Fibroblast of pulmonary artery (primary cell): Measurements from ENCODE around the gene NKG7.
"Not testable (repeated sequence)": the region's sequence is repeated elsewhere in the genome, so short reads cannot be mapped to it uniquely, and the experiment has no call there.

Experiments
- DNase-seq: peaks from one replicate; pipeline ENCODE4 v3.0.0-alpha.2; 2010; ENCODE audit warnings: low read depth
- H3K4me3 ChIP-seq: replicated peaks from 2 replicates; pipeline ENCODE4 v1.5.1; 2011; ENCODE audit warnings: low read depth, mild to moderate bottlenecking, control low read depth, low read length, moderate library complexity
- CTCF ChIP-seq: IDR thresholded peaks from 2 replicates; pipeline ENCODE4 v1.5.1; 2011; ENCODE audit warnings: mild to moderate bottlenecking, control low read depth, low read length, inconsistent platforms; ENCODE audit errors: missing control alignments

NKG7 gene

GRCh38 chr19:51372649-51373504 is at the start of gene NKG7:
NKG7 (minus strand) TSS chr19:51372654; CDS start chr19:51372535, 119 bp downstream.
- no peak for DNase-seq
- no peak within 1 kb of the TSS for H3K4me3 ChIP-seq
- TF ChIP-seq CTCF = no peak

GRCh38 chr19:51422053-51422448 is 49.6 kb upstream of the NKG7 start:
- peak; percentile 99 for TF ChIP-seq CTCF
- peak; percentile 76 for DNase-seq
- H3K4me3 ChIP-seq = no peak overlapping the region

- TF ChIP-seq CTCF = no peak
- no peak for DNase-seq
- no peak overlapping the region for H3K4me3 ChIP-seq
These were observed 49.0 kb upstream of the NKG7 start for GRCh38 chr19:51421229-51422052.

- H3K4me3 ChIP-seq, DNase-seq: not testable (repeated sequence)
These were observed 48.1 kb upstream of the NKG7 start for GRCh38 chr19:51420511-51420910.

GRCh38 chr19:51418707-51419106 is 46.3 kb upstream of the NKG7 start:
- no peak overlapping the region for H3K4me3 ChIP-seq
- no peak for DNase-seq
- no peak for TF ChIP-seq CTCF

- no peak overlapping the region for H3K4me3 ChIP-seq
- TF ChIP-seq CTCF = no peak
- no peak for DNase-seq
These were observed 45.3 kb upstream of the NKG7 start for GRCh38 chr19:51417810-51418157.

GRCh38 chr19:51417107-51417809 is 44.8 kb upstream of the NKG7 start, which contains the start of gene SIGLEC10:
SIGLEC10 (minus strand) TSS chr19:51417642; CDS start chr19:51417581, 61 bp downstream.
- no peak within 1 kb of the TSS for H3K4me3 ChIP-seq
- TF ChIP-seq CTCF = no peak
- DNase-seq = no peak

GRCh38 chr19:51416422-51416821 is 44.0 kb upstream of the NKG7 start:
- H3K4me3 ChIP-seq, DNase-seq: not testable (repeated sequence)
